Measurements from ENCODE around the gene KRT2.
A peak's percentile ranks its signal among the peaks of the same experiment; 100 is the strongest.

Gene KRT2

GRCh38 chr12:52615208-52615868 lies 36.7 kb downstream of the KRT2 start:
- no peak for DNase-seq (ENCODE audit: low spot score)

DNA sequence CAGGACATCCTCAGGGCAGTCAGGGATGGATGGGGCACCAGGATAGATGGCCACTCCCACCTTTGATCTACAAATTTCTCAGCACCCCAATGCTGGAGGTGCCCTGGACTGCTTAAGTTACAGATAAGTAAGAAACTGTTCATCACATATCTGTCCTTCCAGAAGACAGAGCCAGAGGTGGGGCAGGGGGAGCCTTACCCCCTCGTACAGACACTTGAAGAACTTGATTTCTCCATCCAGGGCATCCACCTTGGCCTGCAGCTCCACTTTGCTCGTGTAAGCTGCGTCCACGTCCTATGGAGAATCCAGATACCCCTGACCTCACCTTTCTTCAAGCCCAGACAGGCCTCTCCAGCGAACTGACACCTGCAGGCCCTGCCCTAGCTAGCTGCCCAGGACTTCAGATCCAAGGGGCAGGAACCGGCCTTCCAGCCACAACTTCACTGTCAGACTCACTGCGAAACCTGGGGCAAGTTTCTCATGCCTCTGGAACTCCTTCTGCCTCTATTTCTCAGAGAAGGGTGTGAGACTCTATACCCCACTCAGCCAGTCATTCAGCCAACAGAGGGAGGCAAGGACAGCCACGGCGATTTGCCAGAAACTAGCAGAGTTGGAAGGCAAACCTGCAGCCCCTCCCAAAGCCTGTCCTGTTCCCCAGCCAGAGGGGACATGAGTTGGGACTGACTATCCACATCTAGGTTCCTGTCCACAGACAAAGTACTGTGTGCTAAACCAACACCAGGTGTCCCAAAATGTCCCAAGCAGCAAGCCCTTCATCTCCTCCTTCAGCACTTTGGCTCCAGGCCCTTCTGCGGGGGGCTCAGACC lies 37.4 kb downstream of the KRT2 start:
- no peak for DNase-seq (ENCODE audit: low spot score)

- no peak for DNase-seq (ENCODE audit: low spot score)
These were observed 38.5 kb downstream of the KRT2 start for GRCh38 chr12:52613384-52614030.

GRCh38 chr12:52612431-52613383 lies 39.3 kb downstream of the KRT2 start:
- no peak for DNase-seq (ENCODE audit: low spot score)

- DNase-seq (ENCODE audit: low spot score), result no peak
These were observed 40.9 kb downstream of the KRT2 start for GRCh38 chr12:52611080-52611468.

DNA sequence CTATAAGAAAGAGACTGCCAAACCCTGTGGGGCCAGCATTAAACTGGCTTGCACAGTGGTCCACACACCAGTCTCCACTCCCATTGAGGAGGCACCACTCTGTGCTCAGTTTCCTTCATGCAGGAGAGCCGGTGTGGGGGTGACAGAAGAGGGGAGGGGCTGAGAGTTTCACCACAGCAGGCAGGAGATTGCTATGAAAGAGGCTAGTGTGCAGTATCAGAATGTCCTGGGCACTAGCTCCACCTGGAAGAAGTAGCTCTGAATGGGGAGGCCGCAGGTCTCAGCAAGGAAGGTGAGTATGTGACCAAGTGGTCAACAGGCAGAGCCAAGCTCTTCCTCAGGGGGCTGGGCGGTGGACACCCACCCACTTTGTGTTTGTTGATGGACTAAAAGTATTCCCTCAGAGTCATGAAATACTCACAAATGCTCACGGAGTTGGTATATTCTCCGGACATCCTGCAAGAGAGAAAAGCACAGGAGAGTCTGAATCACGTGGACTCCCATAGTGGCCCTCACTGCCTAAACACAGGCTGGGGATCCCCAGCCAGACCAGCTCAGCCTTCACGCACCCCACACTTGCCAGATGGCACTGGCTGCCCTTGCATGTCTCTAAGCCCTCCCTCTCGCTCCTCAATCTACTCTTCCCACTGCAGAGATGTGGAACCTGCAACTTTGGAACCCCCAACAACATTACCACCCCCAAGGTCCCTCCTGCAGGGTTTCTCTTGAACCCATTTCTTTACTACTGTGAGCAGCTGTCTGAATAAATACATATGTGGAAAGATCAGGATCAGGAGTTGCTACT lies 43.0 kb downstream of the KRT2 start:
- no peak for DNase-seq (ENCODE audit: low spot score)

DNA sequence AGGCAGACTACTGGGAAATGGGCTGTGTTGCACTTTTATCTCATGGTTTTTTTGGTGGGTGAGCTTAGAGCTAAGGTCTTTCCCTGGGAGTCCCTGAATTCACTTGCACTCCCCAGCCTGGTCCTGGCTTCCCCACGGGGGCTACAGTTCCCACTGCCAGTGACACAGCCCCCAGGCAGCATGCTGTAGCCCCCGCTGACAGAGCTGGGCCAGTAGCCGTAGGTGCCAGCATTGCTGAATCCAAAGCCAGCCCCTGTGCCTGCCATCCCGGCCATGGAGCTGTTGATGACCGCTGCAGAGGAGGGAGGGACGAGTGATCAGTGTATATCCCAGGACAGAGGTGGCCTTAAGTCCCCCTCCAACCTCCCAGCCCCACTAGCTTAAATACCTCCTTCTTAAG lies 43.9 kb downstream of the KRT2 start:
- DNase-seq (ENCODE audit: low spot score), result no peak

GRCh38 chr12:52607314-52607713 lies 44.7 kb downstream of the KRT2 start:
- no peak for DNase-seq (ENCODE audit: low spot score)

- no peak for DNase-seq (ENCODE audit: low spot score)
These were observed 45.3 kb downstream of the KRT2 start for GRCh38 chr12:52606581-52607218.

- DNase-seq (ENCODE audit: low spot score), result no peak
These were observed 45.9 kb downstream of the KRT2 start for GRCh38 chr12:52606096-52606495.

- no peak for DNase-seq (ENCODE audit: low spot score)
These were observed 46.5 kb downstream of the KRT2 start for GRCh38 chr12:52605542-52605941.

DNA sequence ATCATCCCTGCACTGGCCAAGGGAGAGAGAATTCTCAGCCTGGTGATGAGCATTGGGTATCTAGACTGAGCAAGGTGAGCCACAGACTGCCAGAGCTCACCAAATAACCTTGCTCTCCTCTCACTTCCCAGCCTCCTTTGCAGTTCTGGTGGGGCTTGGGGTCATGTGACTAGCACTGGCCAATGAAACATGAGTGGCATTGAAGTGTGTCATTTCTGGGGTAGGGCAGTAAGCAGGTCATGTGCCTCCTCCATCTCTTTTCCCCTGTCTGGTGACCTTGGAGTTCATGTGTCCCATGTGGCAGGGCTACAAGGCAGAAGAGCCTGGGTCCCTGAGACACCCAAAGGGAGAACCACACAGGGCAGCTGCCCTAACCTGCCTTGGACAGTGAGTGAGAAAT lies 47.2 kb downstream of the KRT2 start:
- DNase-seq (ENCODE audit: low spot score), result peak; percentile 26

DNA sequence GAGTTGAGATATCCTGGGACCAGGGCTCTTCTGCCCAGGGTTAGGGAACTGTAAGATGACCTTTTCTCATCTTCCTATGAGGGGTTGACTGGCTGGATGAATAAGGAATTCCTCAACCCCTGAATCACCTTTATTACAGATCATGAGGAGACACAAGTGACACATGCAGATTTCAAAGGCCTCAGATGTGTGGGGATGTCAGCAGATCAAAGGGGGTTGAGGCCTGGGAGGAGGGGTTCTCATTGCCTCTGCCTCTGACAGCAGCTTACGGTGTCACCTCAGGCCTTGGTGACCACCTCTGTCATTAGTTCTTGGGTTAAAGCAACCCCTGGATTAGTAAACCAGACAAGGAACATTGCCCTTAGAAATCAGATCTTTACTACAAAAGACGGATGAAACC lies 48.7 kb downstream of the KRT2 start:
- no peak for DNase-seq (ENCODE audit: low spot score)

- DNase-seq (ENCODE audit: low spot score), result no peak
These were observed 49.5 kb downstream of the KRT2 start for GRCh38 chr12:52602552-52602951.

DNA sequence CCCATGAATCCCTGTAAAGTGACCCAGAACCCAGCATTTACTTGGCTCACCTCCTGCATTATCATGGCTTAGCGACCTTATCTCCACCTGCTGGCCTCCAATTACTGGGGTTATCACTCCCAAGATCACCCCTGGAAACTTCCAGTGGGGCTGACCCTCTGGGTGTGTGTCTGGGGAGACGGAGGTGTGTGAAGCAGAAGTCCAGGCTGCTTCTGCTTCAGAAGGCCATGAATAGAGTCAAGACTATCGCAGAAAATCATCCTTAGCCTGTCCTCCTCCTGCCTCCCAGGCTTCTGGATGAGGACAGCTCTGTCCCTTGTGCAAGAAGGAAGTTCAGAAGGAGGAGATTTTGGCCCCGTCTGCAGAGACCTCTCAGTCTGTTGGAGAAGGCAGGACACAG lies 50.3 kb downstream of the KRT2 start:
- no peak for DNase-seq (ENCODE audit: low spot score)

DNA sequence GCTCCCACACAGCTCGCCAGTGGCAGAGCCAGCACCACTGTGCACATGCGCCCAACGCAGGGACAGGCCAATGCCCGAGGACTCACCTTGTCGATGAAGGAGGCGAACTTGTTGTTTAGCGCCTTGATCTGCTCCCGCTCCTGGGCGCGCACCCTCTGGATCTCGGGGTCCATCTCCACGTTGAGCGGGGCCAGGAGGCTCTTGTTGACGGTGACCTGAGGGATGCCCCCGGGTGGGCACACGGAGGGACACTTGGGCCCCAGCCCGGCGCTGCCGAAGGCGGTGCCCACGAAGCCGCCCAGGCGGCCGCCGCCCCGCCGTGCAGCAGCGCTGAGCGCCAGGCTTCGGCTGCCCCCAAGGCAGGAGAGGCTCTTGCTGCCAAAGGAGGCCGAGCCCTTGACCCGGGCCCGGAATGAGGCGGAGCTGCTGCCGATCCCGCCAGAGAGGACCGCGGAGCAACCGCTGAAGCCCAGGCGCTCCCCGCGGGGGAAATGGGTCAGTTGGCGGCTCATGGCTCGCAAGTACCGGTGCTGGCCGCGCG lies 51.0 kb downstream of the KRT2 start, which contains the start of gene KRT72:
Gene KRT72, minus strand, starts transcription at position 523 of the 541 bp plus-strand sequence. Its CDS starts 11 bp downstream, at position 512.
- DNase-seq (ENCODE audit: low spot score), result no peak

- DNase-seq (ENCODE audit: low spot score), result no peak
These were observed 51.5 kb downstream of the KRT2 start for GRCh38 chr12:52600475-52600874.

- DNase-seq (ENCODE audit: low spot score), result no peak
These were observed 51.9 kb downstream of the KRT2 start for GRCh38 chr12:52600071-52600470.

DNA sequence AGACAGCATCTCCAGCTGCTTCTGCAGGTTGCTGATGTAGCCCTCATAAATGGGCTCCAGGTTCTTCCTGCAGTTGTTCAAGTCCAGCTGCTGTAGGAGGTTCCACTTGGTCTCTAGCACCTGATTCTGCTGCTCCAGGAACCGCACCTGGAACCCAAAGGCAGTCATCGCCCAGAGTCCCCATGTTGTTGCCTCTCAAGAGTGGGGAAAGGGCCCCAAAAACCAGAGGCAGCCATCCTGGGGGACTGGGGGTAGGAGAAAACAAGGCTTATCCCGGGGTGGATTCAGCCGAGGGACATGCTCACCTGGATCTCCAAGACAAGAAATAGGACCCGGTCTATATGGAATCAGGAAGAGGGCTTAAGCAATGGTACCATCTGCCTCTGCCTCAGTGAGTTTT lies 53.0 kb downstream of the KRT2 start:
- no peak for DNase-seq (ENCODE audit: low spot score)

Data from NAMALWA (cell line).